GM19238 (cell line): Measurements from ENCODE around the gene RTP3.
"Not testable (repeated sequence)": the region's sequence is repeated elsewhere in the genome, so short reads cannot be mapped to it uniquely, and the experiment has no call there.

ENCODE experiments used
- DNase-seq: peaks from one replicate; pipeline ENCODE4 v3.0.0; 2011; ENCODE audit warnings: low spot score; ENCODE audit not compliant: insufficient read length

Gene RTP3

GRCh38 chr3:46517784-46518181 is 20.0 kb downstream of the RTP3 start:
- DNase-seq: no peak

- DNase-seq: no peak
Measured at GRCh38 chr3:46519952-46520351, 22.2 kb downstream of the RTP3 start.

DNA sequence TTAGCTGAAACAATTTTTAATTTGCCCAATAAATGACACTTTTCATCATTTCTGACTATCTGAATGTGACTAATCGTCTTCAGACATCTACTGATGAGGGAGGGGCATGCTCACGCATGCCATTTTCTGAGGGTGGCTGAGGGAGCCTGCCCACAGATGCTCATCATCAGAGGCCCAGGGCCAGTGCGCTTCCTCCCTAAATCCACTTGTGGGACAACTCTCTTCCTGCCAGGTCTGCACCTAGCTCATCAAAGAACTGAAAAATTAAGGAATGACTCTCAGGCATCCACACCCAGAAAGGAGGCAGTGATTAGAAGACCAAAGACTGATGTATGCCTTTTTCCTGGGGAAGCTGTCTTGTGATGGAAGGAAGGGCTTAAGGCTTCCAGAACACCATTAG is 22.8 kb downstream of the RTP3 start:
- DNase-seq: no peak

GRCh38 chr3:46521096-46521495 is 23.3 kb downstream of the RTP3 start:
- no peak for DNase-seq

- DNase-seq: not testable (repeated sequence)
Measured at GRCh38 chr3:46522201-46522600, 24.4 kb downstream of the RTP3 start.

DNA sequence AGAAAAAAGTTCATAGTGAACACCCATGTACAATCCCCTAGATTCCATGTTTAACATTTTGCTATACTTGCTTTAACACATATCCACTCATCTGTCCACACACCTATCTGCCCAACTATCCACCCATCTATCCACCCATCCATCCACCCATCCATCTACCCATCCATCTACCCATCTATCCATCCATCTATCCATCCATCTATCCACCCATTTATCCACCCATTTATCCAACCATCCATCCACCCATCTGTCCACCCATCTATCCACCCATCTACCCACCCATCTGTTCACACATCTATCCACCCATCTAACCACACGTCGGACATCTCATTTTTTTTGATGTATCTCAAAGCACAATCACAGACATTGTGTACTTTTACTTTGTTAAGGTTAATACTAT is 25.8 kb downstream of the RTP3 start:
- DNase-seq: no peak

DNA sequence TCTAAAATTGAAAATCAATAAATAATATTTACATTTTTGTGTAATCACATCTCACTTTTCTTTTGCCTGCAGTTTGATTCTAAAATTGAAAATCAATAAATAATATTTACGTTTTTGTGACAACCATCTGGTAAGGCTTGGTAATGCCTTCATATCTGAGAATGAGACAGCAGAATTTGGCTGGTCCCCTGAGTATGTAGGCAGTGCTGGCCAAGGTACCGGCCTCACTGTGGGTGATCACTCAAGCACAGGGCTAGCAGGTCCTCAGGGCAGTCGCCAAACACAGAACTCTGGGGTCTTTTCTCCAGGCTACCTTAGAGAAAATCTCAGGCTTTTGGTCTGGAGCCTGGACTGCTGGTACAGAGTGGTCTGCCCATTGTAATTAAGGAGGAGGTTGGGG is 26.2 kb downstream of the RTP3 start:
- DNase-seq: no peak

DNA sequence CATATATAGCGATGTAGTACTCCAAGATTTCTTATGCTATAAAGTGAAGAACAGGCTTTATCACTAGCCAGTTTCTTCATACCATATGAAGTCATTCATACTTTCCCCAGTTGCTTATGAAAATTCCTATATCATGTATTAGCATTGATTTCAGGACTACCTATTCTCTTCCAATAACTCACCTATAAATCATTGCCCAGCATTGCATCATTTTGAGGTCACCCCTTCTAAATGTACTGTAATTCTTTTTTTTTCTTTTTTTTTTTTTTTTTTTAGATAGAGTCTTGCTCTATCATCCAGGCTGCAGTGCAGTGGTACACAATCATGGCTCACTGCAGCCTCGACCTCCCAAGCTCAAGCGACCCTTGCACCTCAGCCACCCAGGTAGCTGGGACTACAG is 27.1 kb downstream of the RTP3 start:
- no peak for DNase-seq

DNA sequence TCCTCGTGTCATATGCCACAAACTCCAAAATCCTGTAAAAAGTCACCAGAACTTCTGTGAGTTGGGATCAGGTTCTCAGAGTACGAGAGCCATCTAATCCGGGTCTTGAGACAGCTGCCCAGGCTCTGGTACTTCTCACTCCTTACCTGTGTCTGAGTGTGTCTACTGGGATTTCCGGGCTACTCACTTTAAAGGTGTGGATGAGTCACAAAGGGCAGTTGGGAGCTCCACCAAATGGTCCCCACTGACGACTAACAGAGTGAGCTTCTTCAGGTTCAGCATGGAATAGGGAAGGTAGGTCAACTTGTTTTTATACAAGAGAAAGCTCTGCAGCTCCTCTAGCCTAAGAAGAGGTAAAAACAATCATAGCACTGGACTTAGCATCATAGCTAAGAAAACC is 29.5 kb downstream of the RTP3 start:
- no peak for DNase-seq

GRCh38 chr3:46533091-46533490 is 35.3 kb downstream of the RTP3 start:
- no peak for DNase-seq

- no peak for DNase-seq
Measured at GRCh38 chr3:46535746-46536145, 38.0 kb downstream of the RTP3 start.

- no peak for DNase-seq
Measured at GRCh38 chr3:46536758-46537157, 39.0 kb downstream of the RTP3 start.

GRCh38 chr3:46537316-46537715 is 39.5 kb downstream of the RTP3 start:
- no peak for DNase-seq

DNA sequence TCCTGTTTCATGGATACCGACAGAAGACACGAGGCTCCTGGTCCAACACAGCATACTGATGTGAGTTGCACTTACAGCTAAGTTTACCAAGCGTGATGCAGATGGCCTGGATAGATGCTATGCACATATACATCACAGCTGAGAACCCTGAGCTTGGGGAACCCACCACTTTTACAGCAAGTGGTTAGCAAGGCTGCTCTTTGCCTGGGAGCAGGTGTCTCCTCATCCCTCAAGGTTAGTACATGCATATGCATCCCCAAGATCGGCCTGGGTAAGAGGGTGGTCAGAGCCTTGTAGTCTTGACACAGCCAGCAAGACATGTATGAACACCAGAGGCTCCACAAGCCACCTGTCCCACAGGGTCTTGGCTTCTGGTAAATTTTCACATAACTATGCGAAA is 40.0 kb downstream of the RTP3 start:
- no peak for DNase-seq

- DNase-seq: not testable (repeated sequence)
Measured at GRCh38 chr3:46538425-46538802, 40.6 kb downstream of the RTP3 start.

DNA sequence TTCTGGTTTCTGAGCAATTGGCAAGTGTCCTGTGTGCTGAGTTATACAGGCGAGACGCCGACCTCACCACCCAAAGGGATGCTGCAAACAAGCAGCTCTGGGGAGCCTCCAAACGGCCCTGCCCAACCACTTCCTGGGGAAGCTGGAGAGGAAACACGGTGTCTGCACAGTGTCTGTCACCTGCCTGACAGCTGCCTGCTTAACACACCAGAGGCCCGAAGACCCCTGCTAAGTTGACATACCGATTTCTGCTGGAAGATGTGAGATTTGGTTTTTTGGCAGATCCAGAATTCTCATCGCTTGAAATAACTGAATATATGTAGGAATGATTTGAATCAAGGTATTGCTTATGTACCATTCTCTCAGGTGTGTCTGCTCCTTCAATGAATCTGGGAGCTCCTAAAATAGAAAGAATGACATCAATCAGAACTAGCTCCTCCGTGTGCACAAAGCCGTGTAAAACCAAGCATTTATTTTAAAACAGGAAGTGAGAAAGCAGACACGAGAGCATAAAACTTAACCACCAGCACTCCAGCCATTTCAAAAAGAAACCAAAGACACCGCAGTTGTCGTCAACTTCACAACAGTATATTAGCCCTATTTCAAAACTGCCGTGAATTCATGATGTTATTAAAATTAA is 41.1 kb downstream of the RTP3 start:
- peak; percentile 50 for DNase-seq

DNA sequence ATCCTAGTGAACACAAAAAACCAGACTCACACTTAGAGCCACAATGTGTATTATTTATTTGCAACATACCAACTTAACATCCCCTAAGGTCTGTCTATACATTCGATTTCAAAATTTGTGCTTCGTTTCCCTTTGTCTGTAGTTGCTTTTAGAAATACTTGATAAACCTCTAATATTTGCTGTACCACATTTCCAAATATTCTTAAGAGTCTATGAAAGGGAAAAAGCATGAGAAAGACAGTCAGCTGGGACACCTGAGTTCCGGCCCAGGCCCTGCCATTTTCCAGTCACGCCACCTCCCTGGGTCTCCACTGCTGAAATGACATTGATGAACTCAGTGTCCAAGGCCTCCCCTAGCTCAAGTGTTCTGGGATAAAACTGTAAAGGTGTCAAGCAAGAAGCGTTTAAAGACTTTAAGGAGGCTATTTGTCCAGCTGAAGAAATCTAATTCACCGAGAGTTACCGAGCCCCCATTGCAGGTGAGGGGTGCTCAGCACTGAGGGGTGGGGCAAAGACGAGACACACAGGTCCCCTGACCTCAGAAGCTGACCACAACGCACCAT is 41.7 kb downstream of the RTP3 start:
- DNase-seq: no peak

DNA sequence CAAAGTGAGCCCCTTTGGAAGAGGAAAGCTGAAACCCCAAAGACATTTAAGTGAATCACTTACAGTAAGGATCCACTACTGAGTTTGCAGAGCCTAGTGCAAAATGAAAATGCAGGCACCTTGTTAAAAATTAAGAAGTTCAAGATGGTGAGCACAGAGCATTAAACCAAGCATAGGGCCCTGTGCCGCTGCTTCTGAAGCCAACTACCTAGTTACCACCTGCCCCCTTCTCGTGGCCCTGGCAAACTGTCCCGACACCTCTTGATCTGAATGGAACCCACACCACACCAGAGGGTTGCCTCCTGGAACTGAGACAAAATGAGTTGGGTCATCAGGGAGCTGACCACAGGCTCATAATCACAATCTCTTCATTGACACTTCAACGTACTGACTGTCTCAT is 42.8 kb downstream of the RTP3 start:
- DNase-seq: no peak

- DNase-seq: no peak
Measured at GRCh38 chr3:46541835-46542234, 44.1 kb downstream of the RTP3 start.

DNA sequence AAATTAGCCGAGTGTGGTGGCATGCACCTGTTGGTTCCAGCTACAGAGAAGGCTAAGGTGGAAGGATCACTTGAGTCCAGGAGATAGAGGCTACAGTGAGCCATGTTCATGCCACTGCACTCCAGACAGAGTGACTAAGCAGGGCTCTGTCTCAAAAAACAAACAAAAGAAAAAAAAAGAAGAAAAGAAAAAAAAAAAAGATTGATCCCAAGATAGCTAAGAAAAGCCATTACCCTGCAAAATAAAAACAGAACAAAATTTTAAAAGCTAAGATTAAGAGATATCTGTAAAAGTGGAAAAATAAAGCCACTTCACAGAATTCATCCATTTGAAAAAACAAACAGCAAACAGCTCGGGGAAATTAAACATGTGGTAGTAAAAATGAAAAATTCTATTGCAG is 44.6 kb downstream of the RTP3 start:
- DNase-seq: no peak

DNA sequence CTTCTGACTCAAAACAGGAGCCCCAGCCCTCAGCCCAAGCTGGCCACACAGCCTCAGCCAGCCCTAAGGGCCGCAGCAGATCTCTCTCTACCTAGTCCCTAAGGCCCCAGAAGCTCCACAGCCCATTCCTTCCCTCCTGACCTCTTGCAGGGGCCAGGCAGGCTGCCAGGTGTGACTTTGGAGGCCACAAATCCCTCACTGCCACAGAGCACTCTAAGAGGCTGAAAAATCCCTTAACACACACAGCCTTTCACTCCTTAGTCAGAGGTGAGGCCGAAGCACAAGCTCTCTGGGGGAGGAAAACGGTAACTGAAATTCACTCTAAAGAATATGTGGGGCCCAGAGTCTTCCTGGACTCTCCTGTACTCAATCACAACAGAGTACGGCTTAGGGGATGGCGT is 45.0 kb downstream of the RTP3 start:
- no peak for DNase-seq

DNA sequence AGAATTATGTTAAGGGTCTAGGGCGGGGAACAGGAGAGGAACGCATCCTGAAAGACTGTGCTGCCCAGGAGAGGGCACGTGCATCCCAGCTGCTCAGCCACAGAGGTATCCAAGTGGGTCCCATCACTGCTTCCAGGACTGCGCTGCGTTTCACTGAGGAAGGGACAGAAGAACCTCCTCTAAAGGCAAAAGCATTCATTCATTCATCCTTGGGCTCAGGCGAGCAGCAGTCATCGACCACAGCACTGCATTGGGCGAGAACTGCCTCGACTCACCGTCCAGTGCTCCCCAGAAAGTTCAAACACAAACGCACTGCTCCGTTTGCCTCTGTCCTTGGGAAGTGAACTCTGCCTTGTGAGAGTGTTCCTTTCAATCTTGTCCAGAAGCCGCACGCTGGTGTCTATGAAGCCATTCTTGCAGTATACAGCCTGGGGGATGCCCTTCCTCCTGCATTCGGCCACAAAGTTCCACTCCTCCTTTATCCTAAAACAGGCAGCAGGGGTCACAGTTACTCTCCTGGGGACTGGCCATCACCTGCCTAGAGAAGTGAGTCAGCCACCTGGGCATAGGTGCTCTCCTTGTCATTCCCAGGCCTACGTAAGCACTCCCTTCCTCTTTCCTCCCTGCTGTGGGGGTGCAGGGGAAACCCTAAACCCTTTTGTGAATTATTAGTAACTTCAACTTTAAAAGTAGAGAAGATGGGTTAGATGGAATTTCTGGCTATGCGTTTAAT is 47.2 kb downstream of the RTP3 start:
- DNase-seq: no peak
